HTR-8/SVneo (cell line): ENCODE results near the gene NSMF.

Experiments
- DNase-seq: peaks from one replicate; pipeline ENCODE4 v3.0.0; 2011; ENCODE audit warnings: low spot score, mixed read lengths; ENCODE audit not compliant: insufficient read length
- FAIRE-seq: peaks from 2 replicates; lab custom pipeline; 2011; peaks lifted over from hg19 to GRCh38; lab: Jason Lieb, UNC

NSMF gene

DNA sequence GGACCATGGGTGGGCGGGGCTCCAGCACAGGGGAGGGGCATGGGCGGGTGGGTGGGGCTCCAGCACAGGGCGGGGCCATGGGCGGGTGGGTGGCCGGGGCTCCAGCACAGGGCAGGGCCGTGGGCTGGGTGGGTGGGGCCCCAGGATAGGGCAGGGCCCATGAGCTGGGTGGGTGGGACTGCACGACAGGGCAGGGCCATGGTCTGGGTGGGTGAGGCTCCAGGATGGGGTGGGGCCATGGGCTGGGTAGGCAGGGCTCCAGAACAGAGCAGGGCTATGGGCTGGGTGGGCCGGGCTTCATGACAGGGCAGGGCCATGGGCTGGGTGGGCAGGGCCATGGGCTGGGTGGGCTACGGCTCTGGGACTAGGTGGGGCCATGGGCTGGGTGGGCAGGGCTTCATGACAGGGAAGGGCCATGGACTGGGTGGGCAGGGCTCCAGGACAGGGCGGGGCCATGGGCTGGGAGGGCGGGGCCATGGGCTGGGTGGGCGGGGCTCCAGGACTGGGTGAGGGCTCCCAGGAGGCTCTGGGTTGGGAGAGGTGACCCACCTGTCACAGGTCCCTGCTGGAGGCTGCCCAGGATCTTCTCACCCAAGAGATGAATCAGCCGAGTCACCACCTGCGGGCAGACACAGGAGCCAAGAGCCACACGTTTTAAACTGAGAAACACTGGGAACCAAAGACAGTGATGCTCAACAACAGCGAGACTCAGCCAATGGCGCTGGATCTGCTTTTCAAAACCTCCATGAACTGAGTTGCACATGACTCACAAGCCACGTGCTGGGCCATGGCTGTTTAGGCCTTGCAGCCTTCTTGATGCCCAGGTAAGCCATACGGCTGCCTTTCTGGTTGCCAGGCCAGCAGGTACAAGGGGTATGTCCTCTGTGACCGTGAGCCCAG lies 33.6 kb upstream of the NSMF start:
- no peak for FAIRE-seq
- DNase-seq = no peak

DNA sequence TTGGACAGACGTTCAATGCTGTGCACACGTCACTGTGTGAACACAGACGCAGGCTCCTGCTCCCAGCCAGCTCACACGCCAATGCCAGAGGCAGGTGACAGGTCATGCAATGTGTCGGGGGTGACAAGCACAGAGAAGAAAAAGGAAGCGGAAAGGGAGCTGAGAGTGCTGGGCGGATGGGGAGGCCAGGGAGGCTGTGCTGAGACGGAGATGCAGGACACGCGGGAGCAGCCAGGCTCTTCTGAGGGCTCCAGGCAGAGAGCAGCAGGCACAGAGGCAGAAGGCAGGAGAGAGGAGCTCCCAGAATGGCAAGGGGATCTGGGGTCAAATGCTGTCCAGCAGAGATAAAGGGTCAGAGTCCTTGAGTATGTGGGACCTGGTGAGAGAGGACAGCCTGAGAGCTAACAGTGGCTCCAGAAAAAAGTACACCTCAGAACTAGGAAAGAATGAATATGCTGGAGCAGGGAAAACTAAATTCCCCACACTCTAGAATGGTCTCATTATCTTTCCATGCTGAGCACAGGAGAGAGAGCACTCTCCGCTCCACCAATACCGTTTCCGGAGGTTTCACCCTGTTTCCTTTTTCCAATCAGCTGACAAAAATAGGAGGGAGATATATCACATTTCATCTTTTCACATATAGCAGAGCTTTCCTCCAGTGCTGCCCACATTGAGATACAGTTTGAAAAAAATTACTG lies 32.8 kb upstream of the NSMF start:
- FAIRE-seq (no peak), DNase-seq (no peak)

DNA sequence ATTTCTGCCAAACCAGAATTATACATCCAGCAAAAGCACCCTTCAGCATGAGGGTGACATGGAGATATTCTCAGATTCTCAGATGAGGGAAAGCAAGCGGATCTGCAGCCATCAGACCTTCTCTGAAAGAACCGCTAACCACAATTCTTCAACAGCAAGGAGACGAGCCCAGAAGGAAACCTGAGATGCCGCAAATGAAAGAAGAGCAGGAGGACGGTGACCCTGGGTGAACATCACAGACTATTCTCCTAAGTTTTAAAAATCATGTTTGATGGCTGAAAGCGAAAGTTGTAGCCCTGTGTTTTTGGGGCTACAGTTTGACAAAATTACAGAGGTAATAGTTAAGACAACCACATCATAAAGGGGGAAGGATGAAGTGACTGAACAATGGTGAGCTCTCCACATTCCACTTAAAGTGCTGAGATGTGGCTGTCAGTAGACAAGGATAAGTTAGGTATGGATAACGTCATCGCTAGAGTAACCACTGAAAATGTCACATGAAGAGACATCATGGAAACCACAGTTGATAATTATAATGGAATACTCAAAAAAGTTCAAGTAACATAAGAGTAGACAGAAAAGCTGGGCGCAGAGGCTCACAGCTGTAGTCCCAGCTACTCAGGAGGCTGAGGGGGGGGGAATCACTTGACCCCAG lies 31.5 kb upstream of the NSMF start:
- FAIRE-seq = no peak
- no peak for DNase-seq

DNA sequence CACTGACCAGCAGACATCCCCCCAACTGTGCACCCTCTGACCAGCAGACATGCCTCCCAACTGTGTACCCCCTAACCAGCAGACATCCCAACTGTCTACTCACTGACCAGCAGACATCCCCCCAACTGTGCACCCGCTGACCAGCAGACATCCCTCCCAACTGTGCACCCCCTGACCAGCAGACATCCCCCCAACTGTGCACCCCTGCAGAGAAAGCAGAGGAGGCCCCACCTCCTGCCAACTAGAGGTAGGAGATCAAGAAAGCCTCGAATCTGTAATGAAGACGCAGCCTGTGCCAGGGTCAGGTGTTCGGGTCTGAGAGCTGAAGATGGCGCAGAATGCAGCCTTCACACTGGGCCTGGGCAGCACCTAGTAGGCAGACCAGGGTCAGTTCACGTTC lies 29.8 kb upstream of the NSMF start:
- no peak for DNase-seq
- FAIRE-seq = no peak

GRCh38 chr9:137488327-137488653 lies 29.2 kb upstream of the NSMF start:
- DNase-seq (no peak), FAIRE-seq (no peak)

- FAIRE-seq = no peak
- no peak for DNase-seq
Observed at GRCh38 chr9:137487454-137488326, 28.6 kb upstream of the NSMF start.

DNA sequence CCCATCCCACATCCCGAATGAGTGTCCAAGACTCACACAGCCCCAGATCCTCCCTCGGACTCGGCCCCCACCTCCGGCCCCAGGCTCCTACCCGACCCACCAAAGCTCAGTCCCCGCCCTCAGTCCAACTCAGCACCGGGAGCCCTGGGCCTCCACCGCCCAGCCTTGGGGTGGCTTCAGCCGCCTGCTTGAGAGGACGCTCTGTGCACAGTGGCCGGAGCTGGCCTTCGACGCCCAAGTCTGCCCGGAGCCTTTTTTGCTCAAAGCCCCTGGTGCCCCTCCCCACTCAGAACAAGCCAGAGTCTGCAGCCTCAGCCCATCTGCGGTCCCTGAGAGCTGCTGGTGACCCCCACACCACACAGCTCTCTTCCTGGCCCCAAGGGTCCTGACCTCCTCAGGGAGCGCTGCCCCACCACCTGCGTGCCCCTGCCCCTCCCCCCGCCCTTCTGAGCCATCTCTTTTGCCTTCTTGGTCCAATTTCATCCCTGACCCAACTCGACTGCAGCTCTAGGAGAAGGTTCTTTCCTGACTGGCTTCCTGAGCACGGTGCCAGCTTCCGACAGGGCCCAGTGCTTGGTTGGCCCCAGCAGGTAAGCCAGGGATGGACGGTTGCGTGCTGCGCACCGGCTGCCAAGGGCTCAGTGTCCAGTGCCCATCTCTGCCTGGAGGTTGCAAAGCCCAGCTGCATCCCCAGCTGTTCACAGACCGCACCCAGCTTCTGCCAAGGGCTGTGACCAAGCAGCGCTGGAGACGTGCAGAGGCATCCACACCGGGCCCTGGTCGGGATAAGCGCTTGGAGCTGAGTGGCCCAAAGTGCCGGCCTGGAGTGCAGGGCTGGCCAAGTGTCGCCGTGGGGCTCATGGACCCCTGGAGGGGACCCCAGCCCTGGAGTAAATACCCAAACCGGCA lies 27.7 kb upstream of the NSMF start:
- DNase-seq (no peak), FAIRE-seq (no peak)

GRCh38 chr9:137486141-137486490 lies 27.0 kb upstream of the NSMF start:
- FAIRE-seq (no peak), DNase-seq (no peak)

DNA sequence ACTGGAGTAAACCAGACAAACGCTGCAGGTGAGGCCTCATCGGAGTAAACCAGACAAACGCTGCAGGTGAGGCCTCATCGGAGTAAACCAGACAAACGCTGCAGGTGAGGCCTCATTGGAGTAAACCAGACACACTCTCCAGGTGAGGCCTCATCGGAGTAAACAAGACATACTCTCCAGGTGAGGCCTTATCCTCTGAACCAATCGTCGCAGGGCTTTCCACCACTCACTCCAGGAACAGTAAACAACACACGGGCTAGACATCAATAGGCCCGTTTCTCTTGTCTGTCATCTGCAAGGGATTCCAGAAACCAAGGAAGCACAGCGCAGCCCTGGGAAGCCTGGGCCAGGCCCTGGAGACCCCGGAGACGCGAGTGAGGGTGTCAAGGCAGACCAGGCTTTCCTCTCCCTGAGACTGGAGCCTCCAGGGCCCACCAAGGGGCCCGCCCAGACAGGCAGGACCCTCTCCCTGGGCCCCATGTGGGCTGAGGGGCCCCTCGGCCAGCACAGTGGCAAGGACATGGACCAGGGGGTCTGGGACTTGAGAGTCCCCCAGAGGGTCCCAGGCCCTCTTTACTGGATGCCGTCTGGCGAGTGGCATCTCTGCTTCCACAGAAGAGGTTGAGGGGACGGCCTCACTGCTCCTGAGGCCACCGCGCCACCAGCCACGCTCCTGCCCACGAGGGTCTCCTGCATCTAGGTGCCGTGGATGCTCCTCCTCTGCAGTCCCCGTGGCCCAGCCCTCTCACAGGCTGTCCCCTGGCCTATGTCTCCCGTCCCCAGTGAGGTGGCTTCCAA lies 26.4 kb upstream of the NSMF start:
- FAIRE-seq = no peak
- no peak for DNase-seq

DNA sequence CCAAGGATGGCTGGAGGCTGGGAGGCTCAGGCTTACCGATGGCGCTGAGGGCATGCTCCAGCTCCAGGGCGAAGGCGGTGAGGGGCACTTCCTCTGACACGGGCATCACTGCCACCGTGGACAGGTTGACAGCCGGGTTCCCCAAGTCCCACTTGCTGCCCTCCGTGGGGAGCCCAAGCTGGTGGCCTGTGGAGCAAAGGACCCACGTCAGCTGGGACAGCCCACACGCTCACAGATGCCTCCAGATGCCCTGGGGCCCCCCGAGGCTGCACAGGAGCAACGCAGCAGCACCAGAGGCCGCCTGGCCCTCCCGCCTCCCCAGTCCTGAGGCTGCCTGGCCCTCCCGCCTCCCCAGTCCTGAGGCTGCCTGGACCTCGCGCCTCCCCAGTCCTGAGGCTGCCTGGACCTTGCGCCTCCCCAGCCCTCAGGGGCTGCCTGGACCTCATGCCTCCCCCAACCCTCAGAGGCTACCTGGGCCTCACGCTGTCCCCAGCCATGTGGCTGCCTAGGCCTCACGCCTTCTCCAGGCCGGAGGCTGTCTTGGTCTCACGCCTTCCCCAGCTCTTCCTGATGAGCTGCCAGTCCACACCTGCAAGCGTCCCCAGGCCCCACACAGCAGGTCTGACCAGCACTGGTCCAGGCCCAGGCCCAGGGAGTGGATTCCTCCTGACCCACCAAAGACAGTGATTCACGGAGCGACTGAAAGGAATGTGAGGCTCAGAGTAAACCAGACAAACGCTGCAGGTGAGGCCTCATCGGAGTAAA lies 25.6 kb upstream of the NSMF start:
- FAIRE-seq (no peak), DNase-seq (no peak)

DNA sequence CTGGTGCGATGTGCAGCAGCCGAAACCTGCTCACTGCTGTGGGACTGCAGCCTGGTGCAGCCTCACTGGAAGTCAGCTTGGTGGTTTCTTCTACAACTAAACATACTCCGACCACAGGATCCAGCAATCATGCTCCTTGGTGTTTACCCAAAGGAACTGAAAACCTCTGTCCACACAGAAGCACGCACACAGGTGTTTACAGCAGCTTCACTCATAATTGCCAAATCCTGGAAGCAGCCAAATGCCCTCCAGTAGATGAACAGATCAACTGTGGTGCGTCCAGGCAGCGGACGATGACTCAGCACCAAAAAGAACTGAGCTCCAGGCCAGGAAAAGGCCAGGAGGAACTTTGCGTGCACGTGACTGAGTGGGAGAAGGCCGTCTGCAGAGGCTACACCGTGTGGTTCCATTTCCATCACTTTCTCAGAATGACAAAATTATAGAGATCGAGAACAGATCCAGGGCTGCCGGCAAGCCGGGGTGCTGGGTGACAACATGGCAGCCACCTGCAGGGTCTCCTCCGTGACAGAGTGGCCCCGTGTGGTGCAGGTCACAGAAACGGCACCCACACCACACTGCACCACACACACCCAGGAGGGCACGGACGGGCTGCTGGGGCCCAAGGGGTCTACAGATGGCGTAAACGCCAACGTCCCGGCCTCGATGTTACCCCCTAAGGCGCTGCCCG lies 23.1 kb upstream of the NSMF start:
- FAIRE-seq = peak; percentile 72
- DNase-seq = peak; percentile 71

GRCh38 chr9:137480686-137481683 lies 21.9 kb upstream of the NSMF start:
- no peak for FAIRE-seq
- DNase-seq = no peak

- no peak for DNase-seq
- no peak for FAIRE-seq
Observed at GRCh38 chr9:137479892-137480685, 21.0 kb upstream of the NSMF start.

DNA sequence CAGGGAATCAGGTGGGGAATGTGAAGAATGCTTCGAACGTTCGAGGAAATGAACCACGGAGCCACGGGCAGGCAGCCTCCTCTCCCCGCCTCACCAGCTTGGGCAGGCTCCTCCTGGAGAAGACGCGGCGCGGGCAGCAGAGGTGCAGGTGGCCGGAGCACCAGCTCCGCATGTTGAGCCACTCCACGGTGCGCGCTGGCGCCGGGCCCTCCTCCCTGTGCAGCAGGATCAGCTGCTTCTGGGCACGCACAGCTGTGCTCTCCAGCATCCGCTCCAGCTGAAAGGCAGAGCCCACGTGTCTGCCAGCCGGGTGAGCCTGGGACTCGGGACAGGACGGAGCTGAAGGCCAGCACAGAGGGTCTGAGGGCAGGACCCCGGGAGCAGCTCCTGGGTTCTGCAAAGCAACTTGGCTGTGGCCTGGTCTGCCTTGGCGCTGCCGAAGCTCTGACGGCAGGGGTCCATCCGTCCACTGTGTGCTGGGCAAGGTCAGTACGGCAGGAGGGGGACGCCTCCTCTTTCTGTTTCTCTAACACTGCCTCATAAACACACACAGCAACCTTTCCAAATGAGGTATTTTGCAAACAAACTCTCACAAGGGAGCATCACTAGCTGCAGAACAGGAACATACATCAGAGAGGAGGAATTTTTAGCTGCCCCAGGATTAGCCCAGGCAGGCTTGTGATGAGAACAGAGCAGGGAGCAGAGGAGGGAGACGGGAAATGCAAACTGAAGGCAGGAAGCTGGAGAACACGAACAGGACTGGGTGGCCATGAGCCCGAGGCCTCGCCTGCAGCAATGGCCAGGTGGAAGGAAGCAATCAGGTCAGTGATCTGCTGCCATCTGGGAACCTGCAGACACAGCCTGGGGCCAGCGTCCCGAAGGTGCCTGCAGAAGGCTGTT lies 20.1 kb upstream of the NSMF start:
- no peak for FAIRE-seq
- no peak for DNase-seq
